Stimulated activated CD4-positive, alpha-beta T cell treated with anti-CD3 and anti-CD28 coated beads, Interleukin-1b, Interleukin-23, amount 100 ng/mL, for 1 hour (primary cell): ENCODE data around the gene ZBTB16.

ENCODE experiments used
- DNase-seq, 2 donors: peaks; one replicate each; pipeline ENCODE4 v3.0.0-alpha.2; 2020; ENCODE audit warnings: low read depth in 2 of 2

The ZBTB16 gene

GRCh38 chr11:114106047-114106446 lies 46.5 kb downstream of the ZBTB16 start:
- DNase-seq = no peak

GRCh38 chr11:114106986-114107385 lies 47.5 kb downstream of the ZBTB16 start:
- no peak for DNase-seq

GRCh38 chr11:114108501-114109205 lies 49.1 kb downstream of the ZBTB16 start:
- no peak for DNase-seq

GRCh38 chr11:114109206-114110090 lies 49.9 kb downstream of the ZBTB16 start:
- no peak for DNase-seq

DNA sequence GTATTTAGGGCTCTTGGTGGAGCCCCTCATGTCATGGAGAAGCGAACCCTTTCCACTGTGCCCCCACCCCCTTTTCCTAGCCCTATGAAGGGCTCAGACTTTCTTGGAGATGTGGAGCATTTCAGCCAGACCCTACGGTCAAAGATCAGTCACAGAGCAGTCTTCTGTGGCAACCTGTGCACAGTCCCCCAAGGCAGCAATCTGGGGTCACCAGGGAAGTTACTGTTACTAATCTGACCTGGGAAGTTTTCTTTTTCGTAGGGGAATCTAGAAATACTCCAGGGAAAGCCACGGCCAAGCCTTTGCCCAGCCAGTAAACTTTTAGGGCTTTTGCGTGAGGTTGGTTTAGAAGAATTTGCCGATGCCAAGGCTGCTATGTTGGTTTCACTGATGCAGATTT lies 50.6 kb downstream of the ZBTB16 start:
- no peak for DNase-seq

- no peak for DNase-seq
These were observed 51.7 kb downstream of the ZBTB16 start for GRCh38 chr11:114110952-114111947.

DNA sequence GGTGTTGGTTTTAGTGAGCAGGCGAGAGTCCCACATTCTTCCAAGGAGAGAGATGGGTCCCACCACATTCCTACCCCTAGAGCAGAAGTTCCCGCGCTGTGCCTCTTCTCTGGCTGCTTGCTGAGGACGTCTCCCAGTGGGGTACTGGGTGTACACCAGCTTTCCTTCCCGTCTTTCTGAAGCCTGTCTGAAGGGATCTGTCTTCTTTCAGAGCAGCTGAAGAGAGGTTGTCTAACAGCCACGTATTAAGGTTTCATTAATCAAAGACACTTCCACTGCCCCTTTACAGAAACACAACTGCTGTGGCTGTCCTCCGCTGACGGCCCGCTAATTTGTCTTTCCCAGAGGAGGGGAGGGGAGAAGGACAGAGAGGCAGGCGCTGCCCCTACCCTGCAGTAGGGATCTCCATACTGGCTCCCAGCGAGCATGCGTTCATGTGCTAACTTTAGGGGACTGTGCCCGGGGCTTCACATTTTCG lies 56.0 kb downstream of the ZBTB16 start:
- no peak for DNase-seq

- no peak for DNase-seq
These were observed 56.8 kb downstream of the ZBTB16 start for GRCh38 chr11:114116357-114116756.

GRCh38 chr11:114116800-114117199 lies 57.3 kb downstream of the ZBTB16 start:
- no peak for DNase-seq

DNA sequence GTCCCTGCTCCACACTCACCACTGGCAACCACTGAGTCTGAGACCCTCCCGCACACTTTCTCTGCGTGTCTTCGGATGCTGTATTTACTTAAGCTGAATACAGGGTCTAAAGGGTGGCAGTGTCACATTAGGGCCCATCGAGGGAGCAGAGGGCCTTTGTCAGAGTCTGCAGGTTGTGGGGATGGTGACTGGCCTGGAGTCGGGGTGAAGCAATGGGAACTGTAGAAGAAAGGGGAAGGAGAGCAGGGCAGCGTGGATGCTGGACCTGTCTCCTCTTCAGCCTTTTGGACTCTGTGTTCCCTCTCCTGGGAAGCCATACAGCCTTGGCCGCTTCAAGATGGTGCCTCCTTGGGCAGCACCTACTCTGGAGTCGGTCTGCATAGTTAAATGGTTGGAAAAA lies 61.1 kb downstream of the ZBTB16 start:
- no peak for DNase-seq

DNA sequence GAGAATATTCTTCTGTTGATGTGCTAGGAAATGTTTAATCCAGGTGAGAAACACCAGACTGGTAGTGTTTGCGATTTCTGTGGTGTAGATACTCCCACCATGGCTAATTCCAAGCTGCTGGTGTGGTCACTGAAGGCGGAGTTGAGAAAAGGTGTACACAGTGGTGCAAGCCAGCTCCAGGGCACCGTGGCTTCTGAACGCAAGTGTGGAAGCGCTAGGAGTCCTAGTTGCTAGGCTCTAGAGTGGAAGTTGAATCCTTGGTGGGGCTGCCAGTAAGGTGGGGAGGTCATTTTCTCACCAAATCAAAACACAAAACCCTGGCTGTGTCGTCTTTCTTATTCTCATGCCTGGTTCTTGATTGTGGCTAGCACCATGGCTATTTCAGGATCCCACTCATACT lies 61.6 kb downstream of the ZBTB16 start:
- no peak for DNase-seq

- no peak for DNase-seq
These were observed 62.4 kb downstream of the ZBTB16 start for GRCh38 chr11:114121804-114122504.

GRCh38 chr11:114122686-114123085 lies 63.2 kb downstream of the ZBTB16 start:
- no peak for DNase-seq

GRCh38 chr11:114123692-114124330 lies 64.3 kb downstream of the ZBTB16 start:
- DNase-seq = no peak

- DNase-seq = no peak
These were observed 65.2 kb downstream of the ZBTB16 start for GRCh38 chr11:114124601-114125144.

DNA sequence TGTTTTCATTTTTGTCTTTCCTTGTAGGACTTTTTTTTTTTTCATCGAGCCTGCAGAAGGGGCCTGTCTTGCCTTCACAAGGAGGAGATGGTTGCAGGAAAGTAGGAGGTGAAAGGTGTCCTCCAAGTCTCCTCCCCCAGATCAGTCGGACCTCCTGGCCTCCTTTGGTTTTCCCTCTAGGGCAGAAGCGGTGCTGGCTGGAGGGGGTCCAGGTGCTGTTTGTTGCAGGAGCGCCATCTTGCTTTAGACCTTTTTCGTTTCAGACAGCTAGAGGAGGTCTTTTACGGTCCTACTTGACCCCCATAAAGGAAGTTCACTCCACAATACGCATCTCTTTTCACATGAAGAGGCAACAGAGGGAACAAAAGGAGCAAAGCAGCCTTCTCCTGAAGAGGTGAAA lies 66.0 kb downstream of the ZBTB16 start:
- no peak for DNase-seq

GRCh38 chr11:114125959-114126358 lies 66.4 kb downstream of the ZBTB16 start:
- no peak for DNase-seq

GRCh38 chr11:114128399-114128798 lies 68.9 kb downstream of the ZBTB16 start:
- DNase-seq = no peak

DNA sequence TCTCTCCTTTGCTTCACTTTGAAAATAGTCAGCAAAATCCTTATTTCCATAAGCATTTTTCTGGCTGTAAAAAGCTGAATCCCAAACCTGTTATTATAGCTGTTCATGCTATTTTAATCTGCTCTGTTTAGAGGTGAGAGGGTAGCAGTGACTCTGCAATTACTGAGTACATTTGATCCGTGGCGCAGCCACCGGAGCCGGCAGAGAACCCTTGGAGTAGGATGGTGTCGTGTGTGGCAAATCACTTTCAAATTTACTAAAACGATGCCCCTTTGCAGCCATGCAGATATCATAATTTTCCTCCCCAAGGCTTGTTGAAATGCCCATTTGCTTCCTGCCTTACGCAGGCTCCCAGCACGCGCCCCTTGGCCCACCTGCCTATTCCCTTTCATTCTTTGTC lies 69.6 kb downstream of the ZBTB16 start:
- DNase-seq = no peak

- no peak for DNase-seq
These were observed 70.2 kb downstream of the ZBTB16 start for GRCh38 chr11:114129699-114130098.
